Esophagus muscularis mucosa (tissue), 4 donors: ENCODE data around the gene C19orf85. TPM values are rescaled to one million over a fixed set of nuclear protein-coding genes. Genes with fewer than 3 reads are reported as not detected.

Experiments used
- DNase-seq: peaks from one replicate; pipeline ENCODE4 v3.0.0-alpha.2; 2017; ENCODE audit errors: extremely low spot score
- H3K27ac ChIP-seq, 4 donors: fragments of 200-600 bp; sonication (generic); replicated peaks in 1 of 4; 1 replicate in 3 of 4; 2 replicates in 1 of 4; pipeline ENCODE4 v1.5.1; 2016 to 2019; ENCODE audit warnings: mild to moderate bottlenecking in 1 of 4
- H3K27me3 ChIP-seq, 4 donors: fragments of 200-600 bp; sonication (generic); one replicate each; pipeline versions ENCODE4 v1.5.1 to v1.6.0; 2016 to 2019
- H3K36me3 ChIP-seq, 4 donors: fragments of 200-600 bp; sonication (generic); one replicate each; pipeline ENCODE4 v1.5.1; 2016 to 2019
- H3K4me1 ChIP-seq, 4 donors: fragments of 200-600 bp; sonication (generic); one replicate each; pipeline ENCODE4 v1.5.1; 2016 to 2019
- H3K4me3 ChIP-seq, 4 donors: fragments of 200-600 bp; sonication (generic); 1 replicate in 2 of 4; 2 replicates in 2 of 4; pipeline ENCODE4 v1.5.1; 2016 to 2019; ENCODE audit warnings: mild to moderate bottlenecking in 4 of 4, moderate library complexity in 1 of 4
- H3K9me3 ChIP-seq, 4 donors: fragments of 200-600 bp; sonication (generic); 1 replicate in 3 of 4; 2 replicates in 1 of 4; pipeline ENCODE4 v1.5.1; 2016 to 2019
- EP300 ChIP-seq: sonication (generic); formaldehyde crosslinking; IDR thresholded peaks from one replicate; pipeline ENCODE4 v1.6.1; 2017; ENCODE audit warnings: antibody characterized with exemption
- POLR2A ChIP-seq: fragments of 450-650 bp; IDR thresholded peaks from one replicate; pipeline ENCODE4 v1.6.1; 2017; ENCODE audit warnings: antibody characterized with exemption, moderate library complexity, mild to moderate bottlenecking, low read depth
- POLR2AphosphoS5 ChIP-seq, 2 donors: sonication (generic); formaldehyde crosslinking; IDR thresholded peaks; one replicate each; pipeline ENCODE4 v1.6.1; 2017; ENCODE audit warnings: antibody characterized with exemption in 2 of 2
- WGBS: methylation state at CpG from one replicate; pipeline ENCODE4 v1.1.5; 2018; 5-methylcytosine and 5-hydroxymethylcytosine counted together
- intact Hi-C: fragments of 100-400 bp; cut with DNase I; formaldehyde crosslinking; loops from one replicate; pipeline ENCODE4 v1.15.1; 2023
- total RNA-seq, 4 donors: library from RNA; depleted of rRNA; stranded (reverse); fragments of >200 nt; gene quantifications; one replicate each; pipeline versions ENCODE4 v1.1.0 to v1.2.1, GENCODE V29; 2016
- TF ChIP-seq, protein P1 (sequence below), 3 experiments: fragments of 200-600 bp in 2 of 3; fragments of 450-650 bp in 1 of 3; sonication (generic) in 2 of 3; IDR thresholded peaks; one replicate each; pipeline ENCODE4 v1.5.1; 2017 to 2019; ENCODE audit warnings: antibody characterized with exemption in 3 of 3, mild to moderate bottlenecking in 2 of 3, moderate library complexity in 1 of 3

The C19orf85 gene
- total RNA-seq, 4 donors from 2014 or later, result not detected

DNA sequence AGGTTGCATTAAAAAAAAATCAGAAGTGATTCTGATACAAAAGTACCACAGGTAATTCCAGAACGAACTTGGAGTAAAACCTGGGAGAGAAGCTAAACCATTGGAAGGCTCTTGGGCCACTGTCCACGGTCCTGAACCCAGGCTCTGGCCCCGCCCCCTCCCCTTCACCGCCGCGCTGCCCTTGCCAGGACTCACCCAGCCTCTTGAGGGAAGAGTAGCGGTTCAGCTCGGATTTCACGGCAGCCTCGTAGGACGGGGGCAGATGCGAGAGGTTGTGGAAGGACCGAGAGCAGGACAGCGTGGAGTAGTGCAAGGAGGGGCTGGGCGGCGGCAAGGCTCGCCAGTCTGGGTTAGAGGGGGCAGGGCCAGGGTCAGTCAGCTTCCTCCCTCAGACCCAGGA lies 27.1 kb downstream of the C19orf85 start:
- 3% methylated on average over 16 of the region's 17 CpGs for WGBS

GRCh38 chr19:55436847-55437246 lies 27.7 kb downstream of the C19orf85 start:
- WGBS, result 46% methylated on average over 4 of the region's 8 CpGs
- no peak overlapping the region for H3K4me3 ChIP-seq
- H3K4me1 ChIP-seq, result peaks cover 8 to 31% (median 18%) of the 10 kb centered on the region in 4 donors
- no peak overlapping the region for H3K27ac ChIP-seq
- intact Hi-C loops, result no loop called here
- H3K36me3 ChIP-seq, result no peaks in the 10 kb centered on the region
- TF ChIP-seq POLR2AphosphoS5 (IDR thresholded peaks at IDR 0.05), result no peak
- H3K27me3 ChIP-seq, result peaks cover 12 to 93% (median 64%) of the 10 kb centered on the region in 4 donors
- H3K9me3 ChIP-seq, result no peaks in the 10 kb centered on the region
- no peak for DNase-seq

More for the DNA sequence above, 27.1 kb downstream of the C19orf85 start:
- no peaks in the 10 kb centered on the region for H3K36me3 ChIP-seq
- no peak for DNase-seq
- no peak overlapping the region for H3K4me3 ChIP-seq
- TF ChIP-seq, protein P1, sequence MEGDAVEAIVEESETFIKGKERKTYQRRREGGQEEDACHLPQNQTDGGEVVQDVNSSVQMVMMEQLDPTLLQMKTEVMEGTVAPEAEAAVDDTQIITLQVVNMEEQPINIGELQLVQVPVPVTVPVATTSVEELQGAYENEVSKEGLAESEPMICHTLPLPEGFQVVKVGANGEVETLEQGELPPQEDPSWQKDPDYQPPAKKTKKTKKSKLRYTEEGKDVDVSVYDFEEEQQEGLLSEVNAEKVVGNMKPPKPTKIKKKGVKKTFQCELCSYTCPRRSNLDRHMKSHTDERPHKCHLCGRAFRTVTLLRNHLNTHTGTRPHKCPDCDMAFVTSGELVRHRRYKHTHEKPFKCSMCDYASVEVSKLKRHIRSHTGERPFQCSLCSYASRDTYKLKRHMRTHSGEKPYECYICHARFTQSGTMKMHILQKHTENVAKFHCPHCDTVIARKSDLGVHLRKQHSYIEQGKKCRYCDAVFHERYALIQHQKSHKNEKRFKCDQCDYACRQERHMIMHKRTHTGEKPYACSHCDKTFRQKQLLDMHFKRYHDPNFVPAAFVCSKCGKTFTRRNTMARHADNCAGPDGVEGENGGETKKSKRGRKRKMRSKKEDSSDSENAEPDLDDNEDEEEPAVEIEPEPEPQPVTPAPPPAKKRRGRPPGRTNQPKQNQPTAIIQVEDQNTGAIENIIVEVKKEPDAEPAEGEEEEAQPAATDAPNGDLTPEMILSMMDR (IDR thresholded peaks at IDR 0.05), result no peak
- TF ChIP-seq POLR2AphosphoS5 (IDR thresholded peaks at IDR 0.05) (no peak), EP300 (no peak), POLR2A (no peak)
- no peak overlapping the region for H3K27ac ChIP-seq
- H3K4me1 ChIP-seq, result peaks cover 10 to 37% (median 24%) of the 10 kb centered on the region in 4 donors
- intact Hi-C loops, result no loop called here
- H3K9me3 ChIP-seq, result no peaks in the 10 kb centered on the region
- peaks cover 12 to 93% (median 64%) of the 10 kb centered on the region in 4 donors for H3K27me3 ChIP-seq

DNA sequence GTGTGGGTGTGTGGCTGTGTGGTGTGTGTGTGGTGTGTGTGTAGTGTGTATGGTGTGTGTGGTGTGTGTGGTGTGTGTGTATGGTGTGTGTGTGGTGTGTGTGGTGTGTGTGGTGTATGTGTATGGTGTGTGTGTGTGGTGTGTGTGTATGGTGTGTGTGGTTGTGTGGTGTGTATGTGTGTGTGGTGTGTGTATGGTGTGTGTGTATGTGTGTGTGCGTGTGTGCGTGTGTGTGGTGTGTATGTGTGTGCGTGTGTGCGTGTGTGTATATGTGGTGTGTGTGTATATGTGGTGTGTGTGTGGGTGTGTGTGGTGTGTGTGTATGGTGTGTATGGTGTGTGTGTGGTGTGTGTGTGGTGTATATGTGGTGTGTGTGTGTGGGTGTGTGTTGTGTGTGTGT lies 29.5 kb downstream of the C19orf85 start:
- H3K27ac ChIP-seq, result no peak overlapping the region
- WGBS, result 92% methylated on average over 4 of the region's 4 CpGs
- intact Hi-C loops, result no loop called here
- H3K9me3 ChIP-seq, result no peaks in the 10 kb centered on the region
- peaks cover 0 to 13% (median 4%) of the 10 kb centered on the region in 4 donors for H3K4me1 ChIP-seq
- no peak for DNase-seq
- peaks cover 7 to 93% (median 52%) of the 10 kb centered on the region in 4 donors for H3K27me3 ChIP-seq
- TF ChIP-seq, protein P1 (IDR thresholded peaks at IDR 0.05), result no peak
- TF ChIP-seq POLR2A, result no peak
- no peaks in the 10 kb centered on the region for H3K36me3 ChIP-seq
- no peak overlapping the region for H3K4me3 ChIP-seq

GRCh38 chr19:55434356-55434919 lies 30.1 kb downstream of the C19orf85 start:
- no peak overlapping the region for H3K27ac ChIP-seq
- intact Hi-C loops, result no loop called here
- WGBS, result 66% methylated on average over 4 of the region's 4 CpGs
- TF ChIP-seq POLR2A (no peak), POLR2AphosphoS5 (IDR thresholded peaks at IDR 0.05) (no peak), EP300 (no peak)
- TF ChIP-seq, protein P1 (IDR thresholded peaks at IDR 0.05), result no peak
- peaks cover 7 to 93% (median 48%) of the 10 kb centered on the region in 4 donors for H3K27me3 ChIP-seq
- no peaks in the 10 kb centered on the region for H3K36me3 ChIP-seq
- peaks cover 0 to 13% (median 4%) of the 10 kb centered on the region in 4 donors for H3K4me1 ChIP-seq
- H3K9me3 ChIP-seq, result no peaks in the 10 kb centered on the region
- no peak for DNase-seq
- H3K4me3 ChIP-seq, result no peak overlapping the region

GRCh38 chr19:55433292-55433691 lies 31.3 kb downstream of the C19orf85 start:
- Histone ChIP-seq H3K9me3 (no peaks in the 10 kb centered on the region), H3K27me3 (peaks cover 7 to 93% (median 43%) of the 10 kb centered on the region in 4 donors), H3K4me3 (no peak overlapping the region), H3K27ac (no peak overlapping the region), H3K4me1 (peaks cover 0 to 13% (median 4%) of the 10 kb centered on the region in 4 donors), H3K36me3 (no peaks in the 10 kb centered on the region)
- DNase-seq, result no peak
- WGBS, result 3% methylated on average over 6 of the region's 48 CpGs
- intact Hi-C loops, result no loop called here
- TF ChIP-seq, protein P1 (IDR thresholded peaks at IDR 0.05), result no peak
- no peak for TF ChIP-seq EP300
- no peak for TF ChIP-seq POLR2AphosphoS5 (IDR thresholded peaks at IDR 0.05)
- no peak for TF ChIP-seq POLR2A
